ENCODE results near the gene NHLH2.

Gene NHLH2

GRCh38 chr1:115840605-115841460 is at the start of gene NHLH2:
NHLH2 (minus strand) TSS chr1:115841126; CDS start chr1:115838372, 2,754 bp downstream.
- no peak for DNase-seq

GRCh38 chr1:115890580-115890979 is 49.7 kb upstream of the NHLH2 start:
- DNase-seq, result no peak

- no peak for DNase-seq
Observed at GRCh38 chr1:115888976-115889375, 48.0 kb upstream of the NHLH2 start.

- DNase-seq, result no peak
Observed at GRCh38 chr1:115882913-115883902, 42.3 kb upstream of the NHLH2 start.

GRCh38 chr1:115880981-115881672 is 40.2 kb upstream of the NHLH2 start:
- no peak for DNase-seq

GRCh38 chr1:115879977-115880376 is 39.1 kb upstream of the NHLH2 start:
- DNase-seq, result no peak

GRCh38 chr1:115877511-115877910 is 36.6 kb upstream of the NHLH2 start:
- DNase-seq, result no peak

GRCh38 chr1:115874904-115875303 is 34.0 kb upstream of the NHLH2 start:
- peak; percentile 35 for DNase-seq

GRCh38 chr1:115874497-115874896 is 33.6 kb upstream of the NHLH2 start:
- DNase-seq, result no peak

- no peak for DNase-seq
Observed at GRCh38 chr1:115873184-115873583, 32.3 kb upstream of the NHLH2 start.

GRCh38 chr1:115869064-115869463 is 28.1 kb upstream of the NHLH2 start:
- no peak for DNase-seq

GRCh38 chr1:115867216-115867615 is 26.3 kb upstream of the NHLH2 start:
- DNase-seq, result no peak

GRCh38 chr1:115865704-115866380 is 24.9 kb upstream of the NHLH2 start:
- peak; percentile 19 for DNase-seq

GRCh38 chr1:115862403-115862802 is 21.5 kb upstream of the NHLH2 start:
- no peak for DNase-seq

GRCh38 chr1:115854005-115854404 is 13.1 kb upstream of the NHLH2 start:
- DNase-seq, result no peak

GRCh38 chr1:115850937-115851336 is 10.0 kb upstream of the NHLH2 start:
- no peak for DNase-seq

GRCh38 chr1:115847787-115848186 is 6.9 kb upstream of the NHLH2 start:
- no peak for DNase-seq

- DNase-seq, result no peak
Observed at GRCh38 chr1:115842948-115843347, 2.0 kb upstream of the NHLH2 start.

GRCh38 chr1:115839679-115840237 is 1.2 kb downstream of the NHLH2 start:
- no peak for DNase-seq

GRCh38 chr1:115839029-115839678 is 1.8 kb downstream of the NHLH2 start:
- no peak for DNase-seq

- no peak for DNase-seq
Observed at GRCh38 chr1:115838431-115839028, 2.4 kb downstream of the NHLH2 start.
